HEK293 (cell line): ENCODE results near the gene ANO7.

Experiments
- CTCF ChIA-PET: fragments of 350-600 bp; formaldehyde crosslinking; extraction: SDS; loops from one replicate; lab custom pipeline; 2021; ENCODE audit warnings: antibody characterized with exemption; lab: Yijun Ruan, JAX
- POLR2A ChIA-PET: fragments of 300-600 bp; formaldehyde crosslinking; extraction: SDS; loops from one replicate; lab custom pipeline; 2020; ENCODE audit warnings: antibody characterized with exemption, inconsistent platforms; lab: Yijun Ruan, JAX
- H3K27ac ChIP-seq: fragments of 200-500 bp; sonication (Bioruptor generic); 2 replicates; pipeline ENCODE4 v1.5.1; 2014; ENCODE audit warnings: low read depth, low read length, control low read depth, inconsistent platforms; ENCODE audit errors: extremely low read depth
- H3K36me3 ChIP-seq, 2 experiments: fragments of 200-500 bp in 1 of 2; sonication (Bioruptor generic) in 1 of 2; 1 replicate in 1 of 2; 2 replicates in 1 of 2; pipeline ENCODE4 v1.5.1; 2014 to 2017; ENCODE audit warnings: inconsistent platforms in 2 of 2, low read length in 2 of 2; ENCODE audit not compliant: control insufficient read depth in 2 of 2, insufficient read depth in 1 of 2
- H3K4me1 ChIP-seq: fragments of 200-500 bp; sonication (Bioruptor generic); 2 replicates; pipeline ENCODE4 v1.5.1; 2014; ENCODE audit warnings: mild to moderate bottlenecking, low read length, inconsistent platforms; ENCODE audit not compliant: control insufficient read depth, insufficient read depth
- H3K4me3 ChIP-seq: 2 replicates; pipeline ENCODE4 v1.5.1; 2011; ENCODE audit warnings: low read depth, mild to moderate bottlenecking, control low read depth, low read length, moderate library complexity
- H3K9me3 ChIP-seq: fragments of 200-500 bp; sonication (Bioruptor generic); 2 replicates; pipeline ENCODE4 v1.5.1; 2014; ENCODE audit warnings: low read depth, low read length, inconsistent platforms; ENCODE audit not compliant: control insufficient read depth, insufficient read depth
- GLIS2 ChIP-seq: fragments of 450-650 bp; formaldehyde crosslinking; IDR thresholded peaks from 2 replicates; pipeline ENCODE4 v1.5.1; 2016; ENCODE audit warnings: missing biosample characterization, missing genetic modification characterization
- HOXA7 ChIP-seq: sonication (generic); formaldehyde crosslinking; IDR thresholded peaks from 2 replicates; pipeline ENCODE4 v1.8.1; 2022; ENCODE audit warnings: missing genetic modification reagents, borderline replicate concordance
- HOXC10 ChIP-seq: sonication (generic); formaldehyde crosslinking; IDR thresholded peaks from 2 replicates; pipeline ENCODE4 v1.8.1; 2023; ENCODE audit warnings: mild to moderate bottlenecking, missing genetic modification reagents
- INSM2 ChIP-seq: fragments of 450-650 bp; formaldehyde crosslinking; IDR thresholded peaks from 2 replicates; pipeline ENCODE4 v1.5.1; 2016; ENCODE audit warnings: missing biosample characterization, missing genetic modification characterization
- KLF16 ChIP-seq: fragments of 450-650 bp; formaldehyde crosslinking; IDR thresholded peaks from 2 replicates; pipeline ENCODE4 v1.5.1; 2017; ENCODE audit warnings: missing biosample characterization, missing genetic modification characterization
- KLF17 ChIP-seq: fragments of 450-650 bp; formaldehyde crosslinking; IDR thresholded peaks from 2 replicates; pipeline ENCODE4 v1.5.1; 2016; ENCODE audit warnings: missing biosample characterization, missing genetic modification characterization
- ZFP41 ChIP-seq: fragments of 450-650 bp; formaldehyde crosslinking; IDR thresholded peaks from 2 replicates; pipeline ENCODE4 v1.5.1; 2016; ENCODE audit warnings: missing biosample characterization, missing genetic modification characterization, borderline replicate concordance
- ZIC2 ChIP-seq: fragments of 450-650 bp; formaldehyde crosslinking; IDR thresholded peaks from 2 replicates; pipeline ENCODE4 v1.5.1; 2016; ENCODE audit warnings: missing biosample characterization, missing genetic modification characterization
- ZNF112 ChIP-seq: fragments of 450-650 bp; formaldehyde crosslinking; IDR thresholded peaks from 2 replicates; pipeline ENCODE4 v1.5.0; 2017; ENCODE audit warnings: missing biosample characterization, missing genetic modification characterization
- ZNF146 ChIP-seq: fragments of 450-650 bp; formaldehyde crosslinking; IDR thresholded peaks from 2 replicates; pipeline ENCODE4 v1.5.1; 2016; ENCODE audit warnings: missing biosample characterization, missing genetic modification characterization
- ZNF362 ChIP-seq: fragments of 450-650 bp; formaldehyde crosslinking; IDR thresholded peaks from 2 replicates; pipeline ENCODE4 v1.5.1; 2016; ENCODE audit warnings: missing biosample characterization, missing genetic modification characterization
- ZNF404 ChIP-seq: fragments of 450-650 bp; formaldehyde crosslinking; IDR thresholded peaks from 2 replicates; pipeline ENCODE4 v1.5.1; 2017; ENCODE audit warnings: missing biosample characterization, missing genetic modification characterization
- ZNF433 ChIP-seq: fragments of 450-650 bp; formaldehyde crosslinking; IDR thresholded peaks from 2 replicates; pipeline ENCODE4 v1.5.1; 2016; ENCODE audit warnings: missing biosample characterization, missing genetic modification characterization, low read depth
- ZNF521 ChIP-seq: fragments of 450-650 bp; formaldehyde crosslinking; IDR thresholded peaks from 2 replicates; pipeline ENCODE4 v1.5.1; 2017; ENCODE audit warnings: missing biosample characterization, mild to moderate bottlenecking, missing genetic modification characterization
- ZNF555 ChIP-seq: fragments of 450-650 bp; formaldehyde crosslinking; conservative IDR thresholded peaks from 2 replicates; pipeline ENCODE4 v1.5.1; 2017; ENCODE audit warnings: missing biosample characterization, mild to moderate bottlenecking, missing genetic modification characterization, inconsistent platforms
- ZNF571 ChIP-seq: fragments of 450-650 bp; formaldehyde crosslinking; IDR thresholded peaks from 2 replicates; pipeline ENCODE4 v1.5.0; 2017; ENCODE audit warnings: missing biosample characterization, missing genetic modification characterization
- ZNF596 ChIP-seq: fragments of 450-650 bp; IDR thresholded peaks from 2 replicates; pipeline ENCODE4 v1.5.0; 2018; ENCODE audit warnings: missing biosample characterization, mild to moderate bottlenecking, missing genetic modification characterization, moderate library complexity
- ZNF626 ChIP-seq: fragments of 450-650 bp; sonication (Bioruptor Pico); formaldehyde crosslinking; IDR thresholded peaks from 2 replicates; pipeline ENCODE4 v1.5.1; 2018; ENCODE audit warnings: missing biosample characterization, missing genetic modification characterization, inconsistent platforms
- TF ChIP-seq, protein P1 (sequence below): fragments of 450-650 bp; formaldehyde crosslinking; IDR thresholded peaks from 2 replicates; pipeline ENCODE4 v1.5.1; 2016; ENCODE audit warnings: missing biosample characterization, missing genetic modification characterization
- TF ChIP-seq, protein P2 (sequence below): IDR thresholded peaks from 2 replicates; pipeline ENCODE4 v1.6.1; 2011; ENCODE audit warnings: mild to moderate bottlenecking, low read depth, low read length, borderline replicate concordance

ANO7 gene

GRCh38 chr2:241199897-241200821, 11.7 kb downstream of the ANO7 start:
- Histone ChIP-seq H3K9me3 (no peaks in the 10 kb centered on the region), H3K36me3 (no peaks in the 10 kb centered on the region), H3K4me3 (no peak overlapping the region), H3K4me1 (no peaks in the 10 kb centered on the region), H3K27ac (no peak overlapping the region)
- TF ChIP-seq, protein P1, sequence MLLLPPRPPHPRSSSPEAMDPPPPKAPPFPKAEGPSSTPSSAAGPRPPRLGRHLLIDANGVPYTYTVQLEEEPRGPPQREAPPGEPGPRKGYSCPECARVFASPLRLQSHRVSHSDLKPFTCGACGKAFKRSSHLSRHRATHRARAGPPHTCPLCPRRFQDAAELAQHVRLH: no peak
- no peak for TF ChIP-seq GLIS2
- no peak for TF ChIP-seq ZNF362 (tag by site-specific recombination)
- TF ChIP-seq, protein P2, sequence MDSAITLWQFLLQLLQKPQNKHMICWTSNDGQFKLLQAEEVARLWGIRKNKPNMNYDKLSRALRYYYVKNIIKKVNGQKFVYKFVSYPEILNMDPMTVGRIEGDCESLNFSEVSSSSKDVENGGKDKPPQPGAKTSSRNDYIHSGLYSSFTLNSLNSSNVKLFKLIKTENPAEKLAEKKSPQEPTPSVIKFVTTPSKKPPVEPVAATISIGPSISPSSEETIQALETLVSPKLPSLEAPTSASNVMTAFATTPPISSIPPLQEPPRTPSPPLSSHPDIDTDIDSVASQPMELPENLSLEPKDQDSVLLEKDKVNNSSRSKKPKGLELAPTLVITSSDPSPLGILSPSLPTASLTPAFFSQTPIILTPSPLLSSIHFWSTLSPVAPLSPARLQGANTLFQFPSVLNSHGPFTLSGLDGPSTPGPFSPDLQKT: no peak
- ChIA-PET POLR2A (no interaction called here), CTCF (no interaction called here)

- POLR2A ChIA-PET: no interaction called here
Measured at GRCh38 chr2:241200822-241201395, 12.4 kb downstream of the ANO7 start.

DNA sequence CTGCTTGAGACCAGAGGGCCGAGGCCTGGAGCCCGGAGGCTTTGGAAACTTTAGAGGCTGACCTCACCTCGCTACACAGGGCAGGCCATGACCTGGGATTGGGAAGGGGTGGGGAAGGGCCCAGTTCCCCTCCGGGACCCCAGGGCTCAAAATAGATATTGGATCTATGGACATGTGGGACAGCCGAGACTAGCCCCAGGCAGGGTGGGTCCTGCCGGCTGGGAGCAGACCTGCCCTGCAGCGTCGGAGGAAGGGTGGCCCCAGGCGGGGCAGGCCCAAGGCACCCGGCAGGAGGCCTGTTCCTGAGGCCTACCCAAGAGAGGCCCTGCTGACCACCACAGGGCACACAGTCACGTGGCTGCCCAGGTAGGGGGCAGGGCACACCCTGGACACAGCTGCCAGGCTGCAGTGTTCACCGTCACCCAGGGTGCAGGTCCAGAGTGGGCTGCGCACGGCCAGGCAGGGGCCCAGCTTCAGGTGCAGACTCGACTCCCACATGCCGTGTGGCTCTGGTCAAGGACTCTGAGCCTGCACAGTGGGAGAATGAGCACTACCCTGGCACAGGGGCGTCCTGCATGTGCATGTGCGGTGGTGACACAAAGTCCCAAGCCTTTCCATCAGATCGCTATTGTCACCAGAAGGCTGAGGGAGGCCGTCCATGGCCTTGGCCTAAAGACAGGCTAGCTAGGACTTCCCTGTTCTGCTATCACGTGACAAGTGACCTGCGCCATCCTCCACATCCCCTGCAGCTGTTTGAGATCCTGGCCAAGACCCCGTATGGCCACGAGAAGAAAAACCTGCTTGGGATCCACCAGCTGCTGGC, 13.2 kb downstream of the ANO7 start:
- ChIA-PET CTCF (no interaction called here), POLR2A (no interaction called here)
- H3K4me1 ChIP-seq: no peaks in the 10 kb centered on the region
- no peak overlapping the region for H3K27ac ChIP-seq
- TF ChIP-seq ZNF404 (tag by site-specific recombination) (no peak), ZIC2 (tag by site-specific recombination) (peak; percentile 63)
- no peaks in the 10 kb centered on the region for H3K36me3 ChIP-seq
- H3K4me3 ChIP-seq: no peak overlapping the region
- no peaks in the 10 kb centered on the region for H3K9me3 ChIP-seq

More at GRCh38 chr2:241200822-241201395, 12.4 kb downstream of the ANO7 start:
- CTCF ChIA-PET: no interaction called here
- H3K27ac ChIP-seq: no peak overlapping the region
- no peak overlapping the region for H3K4me3 ChIP-seq
- H3K9me3 ChIP-seq: no peaks in the 10 kb centered on the region
- TF ChIP-seq ZNF596 (tag by site-specific recombination) (no peak), INSM2 (tag by site-specific recombination) (no peak), HOXC10 (CRISPR knock-in tag) (no peak), ZNF555 (tag by site-specific recombination) (no peak)
- H3K4me1 ChIP-seq: no peaks in the 10 kb centered on the region
- no peaks in the 10 kb centered on the region for H3K36me3 ChIP-seq

GRCh38 chr2:241202268-241202585, 13.8 kb downstream of the ANO7 start:
- ChIA-PET CTCF (no interaction called here), POLR2A (no interaction called here)
- Histone ChIP-seq H3K4me3 (no peak overlapping the region), H3K36me3 (no peaks in the 10 kb centered on the region), H3K4me1 (no peaks in the 10 kb centered on the region), H3K27ac (no peak overlapping the region), H3K9me3 (no peaks in the 10 kb centered on the region)
- TF ChIP-seq ZNF626 (tag by site-specific recombination) (no peak), HOXA7 (no peak), ZNF146 (tag by site-specific recombination) (no peak), ZNF433 (tag by site-specific recombination) (no peak), ZFP41 (tag by site-specific recombination) (no peak), ZNF571 (tag by site-specific recombination) (no peak), KLF17 (tag by site-specific recombination) (no peak), ZNF521 (no peak), ZNF112 (no peak), KLF16 (tag by site-specific recombination) (no peak)
